Endothelial cell of umbilical vein (primary cell): ENCODE data around the gene ALDH1L1. TPM values are rescaled to one million over a fixed set of nuclear protein-coding genes. Genes with fewer than 3 reads are reported as not detected.

Source experiments
- BruUV-seq: library from RNA; stranded (reverse); fragments of 400-500 nt; replicated peaks from 2 replicates; lab custom pipeline; 2021; lab: Mats Ljungman, UMichigan
- CTCF ChIA-PET: fragments of 300-600, 350-600 bp; sonication (Branson Sonifier 250); formaldehyde crosslinking; loops from one replicate; lab custom pipeline; 2021; ENCODE audit warnings: antibody characterized with exemption, inconsistent platforms; lab: Charles Lee
- POLR2A ChIA-PET: fragments of 300-600, 350-600 bp; sonication (Branson Sonifier 250); formaldehyde crosslinking; loops from one replicate; lab custom pipeline; 2021; ENCODE audit warnings: antibody characterized with exemption, inconsistent platforms; lab: Charles Lee
- DNase-seq: peaks from one replicate; pipeline ENCODE4 v3.0.0-alpha.2; 2011; ENCODE audit warnings: low read depth, low spot score
- FAIRE-seq: peaks from 2 replicates; lab custom pipeline; 2011; peaks lifted over from hg19 to GRCh38; lab: Jason Lieb, UNC
- H2AFZ ChIP-seq: 2 replicates; pipeline ENCODE4 v1.6.0; 2012; ENCODE audit warnings: low read depth, low read length, control low read depth, inconsistent platforms
- H3K27ac ChIP-seq: 2 replicates; pipeline ENCODE4 v1.5.1; 2011; ENCODE audit warnings: low read depth, mild to moderate bottlenecking, control low read depth, low read length, moderate library complexity; ENCODE audit not compliant: insufficient read depth
- H3K27me3 ChIP-seq, 2 experiments: 2 replicates each; pipeline versions ENCODE4 v1.6.0 to v1.6.1; 2011; ENCODE audit warnings: low read length in 2 of 2, mixed read lengths in 1 of 2; ENCODE audit not compliant: control insufficient read depth in 2 of 2, insufficient read depth in 2 of 2
- H3K36me3 ChIP-seq, 2 experiments: 2 replicates in 1 of 2; 3 replicates in 1 of 2; pipeline ENCODE4 v1.5.1; 2011; ENCODE audit warnings: low read length in 2 of 2, mild to moderate bottlenecking in 1 of 2, moderate library complexity in 1 of 2; ENCODE audit not compliant: control insufficient read depth in 2 of 2, insufficient read depth in 2 of 2; ENCODE audit errors: extremely low read depth in 1 of 2
- H3K4me1 ChIP-seq: 3 replicates; pipeline ENCODE4 v1.5.1; 2011; ENCODE audit warnings: mild to moderate bottlenecking, low read length; ENCODE audit not compliant: control insufficient read depth, insufficient read depth; ENCODE audit errors: extremely low read depth
- H3K4me2 ChIP-seq: 2 replicates; pipeline ENCODE4 v1.6.1; 2011; ENCODE audit warnings: low read length, control low read depth, mixed read lengths; ENCODE audit not compliant: insufficient read depth
- H3K4me3 ChIP-seq, 3 experiments: fragments of 200-600 bp in 1 of 3; sonication (generic), shearing (Covaris generic) in 1 of 3; replicated peaks in 1 of 3; 2 replicates each; pipeline ENCODE4 v1.5.1; 2011 to 2016; ENCODE audit warnings: control low read depth in 3 of 3, low read length in 3 of 3, mild to moderate bottlenecking in 2 of 3, inconsistent platforms in 1 of 3, low read depth in 1 of 3, moderate library complexity in 1 of 3; ENCODE audit not compliant: insufficient read depth in 1 of 3
- H3K79me2 ChIP-seq: 2 replicates; pipeline ENCODE4 v1.6.0; 2012; ENCODE audit warnings: low read length, inconsistent platforms; ENCODE audit not compliant: control insufficient read depth, insufficient read depth
- H3K9ac ChIP-seq: replicated peaks from 2 replicates; pipeline ENCODE3; 2011; ENCODE audit warnings: low read length, control low read depth; ENCODE audit not compliant: insufficient read depth; ENCODE audit errors: extremely low read depth
- H3K9me1 ChIP-seq: replicated peaks from 3 replicates; pipeline ENCODE4 v1.6.0; 2011; ENCODE audit warnings: mild to moderate bottlenecking, low read length; ENCODE audit not compliant: control insufficient read depth, insufficient read depth; ENCODE audit errors: extremely low read depth
- H3K9me3 ChIP-seq: replicated peaks from 2 replicates; pipeline ENCODE4 v1.5.1; 2012; ENCODE audit warnings: low read length, inconsistent platforms; ENCODE audit not compliant: control insufficient read depth, insufficient read depth
- H4K20me1 ChIP-seq: replicated peaks from 2 replicates; pipeline ENCODE3; 2011; ENCODE audit warnings: mild to moderate bottlenecking, low read length; ENCODE audit not compliant: control insufficient read depth, insufficient read depth; ENCODE audit errors: extremely low read depth
- CTCF ChIP-seq, 2 donors: IDR thresholded peaks; 1 replicate in 1 of 2; 2 replicates in 1 of 2; pipeline ENCODE4 v1.5.1; 2011; ENCODE audit warnings: low read length in 2 of 2, mild to moderate bottlenecking in 2 of 2, moderate library complexity in 2 of 2, control low read depth in 1 of 2, inconsistent platforms in 1 of 2, low read depth in 1 of 2; ENCODE audit not compliant: insufficient read depth in 1 of 2; ENCODE audit errors: extremely low read depth in 1 of 2
- EZH2 ChIP-seq: IDR thresholded peaks from 2 replicates; pipeline ENCODE4 v1.6.1; 2012; ENCODE audit warnings: borderline replicate concordance, low read depth, mild to moderate bottlenecking, moderate library complexity, low read length, inconsistent platforms; ENCODE audit not compliant: severe bottlenecking
- FOS ChIP-seq: IDR thresholded peaks from 2 replicates; pipeline ENCODE4 v1.6.1; 2011; ENCODE audit warnings: mild to moderate bottlenecking, low read length, moderate library complexity, borderline replicate concordance; ENCODE audit not compliant: insufficient read depth
- GATA2 ChIP-seq: IDR thresholded peaks from 2 replicates; pipeline ENCODE4 v1.7.0; 2011; ENCODE audit warnings: low read depth, mild to moderate bottlenecking, moderate library complexity, mixed read lengths, low read length; ENCODE audit not compliant: insufficient read length, insufficient read depth
- JUN ChIP-seq: IDR thresholded peaks from 2 replicates; pipeline ENCODE4 v1.6.1; 2011; ENCODE audit warnings: borderline replicate concordance, low read depth; ENCODE audit not compliant: insufficient read length, insufficient read depth
- MAX ChIP-seq: IDR thresholded peaks from 2 replicates; pipeline ENCODE4 v1.6.1; 2011; ENCODE audit not compliant: insufficient read depth, insufficient read length
- MYC ChIP-seq: IDR thresholded peaks from one replicate; pipeline ENCODE4 v1.6.1; 2011; ENCODE audit warnings: mild to moderate bottlenecking, low read depth, low read length
- POLR2A ChIP-seq: IDR thresholded peaks from 2 replicates; pipeline ENCODE4 v1.6.1; 2012; ENCODE audit warnings: low read depth, mild to moderate bottlenecking, control low read depth, low read length
- POLR2AphosphoS5 ChIP-seq: IDR thresholded peaks from 2 replicates; pipeline ENCODE4 v1.6.1; 2012; ENCODE audit warnings: low read depth, mild to moderate bottlenecking, control low read depth, low read length, moderate library complexity; ENCODE audit not compliant: insufficient read depth
- dilution Hi-C: fragments of 300-500 bp; cut with MboI; formaldehyde crosslinking; loops from one replicate; pipeline ENCODE4 v1.15.0; 2019; ENCODE audit warnings: low sequenced_read_pairs; ENCODE audit not compliant: extremely low pct_ligation_motif_present
- intact Hi-C: fragments of 100-400 bp; cut with micrococcal nuclease; formaldehyde crosslinking; loops from one replicate; pipeline ENCODE4 v1.10.0; 2022
- polyA plus RNA-seq, 4 experiments: library from polyadenylated mRNA; depleted of rRNA in 3 of 4; stranded (reverse) in 3 of 4; unstranded in 1 of 4; fragments of >200 nt; gene quantifications; 2 replicates each; pipeline versions ENCODE4 v1.2.1 to v1.2.3, GENCODE V29; 2011 to 2012; ENCODE audit warnings: missing spikeins in 1 of 4
- total RNA-seq: library from RNA; stranded (reverse); gene quantifications from 2 replicates; pipeline ENCODE4 v1.2.3, GENCODE V29; 2021

ALDH1L1 gene
- total and polyA plus RNA-seq, 2 donors (not counting 3 experiments of a cell fraction or from before 2014, with no cell fraction given): not detected

GRCh38 chr3:126207166-126207565 lies 26.8 kb upstream of the ALDH1L1 start:
- intact Hi-C loops: no loop called here

More at GRCh38 chr3:126207166-126207565, 26.8 kb upstream of the ALDH1L1 start:
- no peak for FAIRE-seq
- no peak overlapping the region for H2AFZ ChIP-seq
- no peaks in the 10 kb centered on the region for H4K20me1 ChIP-seq
- H3K27ac ChIP-seq: no peak overlapping the region
- no peak for TF ChIP-seq EZH2
- TF ChIP-seq POLR2AphosphoS5: no peak
- no peak for TF ChIP-seq FOS
- TF ChIP-seq MYC: no peak
- no peak for TF ChIP-seq MAX
- TF ChIP-seq JUN: no peak
- no peak for TF ChIP-seq POLR2A
- no peak for TF ChIP-seq GATA2
- TF ChIP-seq CTCF (IDR thresholded peaks at IDR 0.05; ENCODE audit: extremely low read depth in 1 of 2, insufficient read depth in 1 of 2, low read depth in 1 of 2, low read length in 2 of 2): no peak
- no peaks in the 10 kb centered on the region for H3K36me3 ChIP-seq
- BruUV-seq: no TSS peak
- H3K9ac ChIP-seq: no peak overlapping the region
- peaks cover 3% of the 10 kb centered on the region for H3K4me1 ChIP-seq
- H3K9me3 ChIP-seq: no peaks in the 10 kb centered on the region
- ChIA-PET CTCF (interaction anchor here (6.8 kb wide), 1 partner anchor 9 kb away, joined by 55 read pairs; no protein-coding TSS in a partner anchor), POLR2A (no interaction called here)
- H3K4me3 ChIP-seq: no peak overlapping the region
- no peaks in the 10 kb centered on the region for H3K79me2 ChIP-seq
- H3K27me3 ChIP-seq: peaks cover 0 to 2% of the 10 kb centered on the region in 2 experiments
- dilution Hi-C loops: no loop called here
- H3K4me2 ChIP-seq: no peak overlapping the region
- H3K9me1 ChIP-seq: no peaks in the 10 kb centered on the region
- no peak for DNase-seq
